Right atrium auricular region (tissue), 2 donors: Measurements from ENCODE around the gene SLC9A9. TPM values are rescaled to one million over a fixed set of nuclear protein-coding genes. Genes with fewer than 3 reads are reported as not detected.
A peak's percentile ranks its signal among the peaks of the same experiment; 100 is the strongest.

Experiments used
- DNase-seq: peaks from one replicate; pipeline ENCODE4 v3.0.0-alpha.2; 2019; ENCODE audit warnings: low spot score
- H3K27ac ChIP-seq, 2 donors: fragments of 200-600 bp; sonication (generic); 1 replicate in 1 of 2; 2 replicates in 1 of 2; pipeline ENCODE4 v1.5.1; 2016 to 2019
- H3K27me3 ChIP-seq, 2 donors: fragments of 200-600 bp; sonication (generic); one replicate each; pipeline versions ENCODE4 v1.5.1 to v1.6.0; 2017 to 2019
- H3K36me3 ChIP-seq: fragments of 200-600 bp; sonication (generic); one replicate; pipeline ENCODE4 v1.5.1; 2016
- H3K4me1 ChIP-seq, 2 donors: fragments of 200-600 bp; sonication (generic); one replicate each; pipeline versions ENCODE4 v1.5.1 to v1.6.0; 2017 to 2019
- H3K4me3 ChIP-seq, 2 donors: fragments of 200-600 bp; sonication (generic); 1 replicate in 1 of 2; 2 replicates in 1 of 2; pipeline ENCODE4 v1.5.1; 2017 to 2019; ENCODE audit warnings: mild to moderate bottlenecking in 1 of 2, moderate library complexity in 1 of 2
- H3K9me3 ChIP-seq, 2 donors: fragments of 200-600 bp; sonication (generic); one replicate each; pipeline ENCODE4 v1.5.1; 2019
- CTCF ChIP-seq, 2 donors: fragments of 200-600 bp; sonication (generic); IDR thresholded peaks; one replicate each; pipeline ENCODE4 v1.5.1; 2019; ENCODE audit warnings: antibody characterized with exemption in 2 of 2
- total RNA-seq, 2 donors: library from RNA; depleted of rRNA; stranded (reverse); fragments of >200 nt; gene quantifications; one replicate each; pipeline ENCODE4 v1.1.0, GENCODE V29; 2016

The SLC9A9 gene
- total RNA-seq, 2 donors from 2014 or later = 3.1 to 4.2 TPM

GRCh38 chr3:143811602-143812001, 36.7 kb downstream of the SLC9A9 start:
- H3K9me3 ChIP-seq = no peaks in the 10 kb centered on the region
- no peak overlapping the region for H3K4me3 ChIP-seq
- no peaks in the 10 kb centered on the region for H3K27me3 ChIP-seq
- no peak for TF ChIP-seq CTCF (IDR thresholded peaks at IDR 0.05)
- peak overlapping the region; percentile 29 to 33 for H3K27ac ChIP-seq
- DNase-seq = peak; percentile 82
- H3K4me1 ChIP-seq = peaks cover 0 to 30% of the 10 kb centered on the region in 2 donors
- no peaks in the 10 kb centered on the region for H3K36me3 ChIP-seq

- DNase-seq = no peak
- no peak for TF ChIP-seq CTCF (IDR thresholded peaks at IDR 0.05)
These were observed 37.4 kb downstream of the SLC9A9 start for GRCh38 chr3:143810953-143811265.

GRCh38 chr3:143810166-143810952, 37.9 kb downstream of the SLC9A9 start:
- Histone ChIP-seq H3K27me3 (no peaks in the 10 kb centered on the region), H3K4me3 (no peak overlapping the region), H3K9me3 (no peaks in the 10 kb centered on the region), H3K4me1 (peaks cover 0 to 30% of the 10 kb centered on the region in 2 donors), H3K27ac (peak overlapping the region; percentile 3 to 33), H3K36me3 (no peaks in the 10 kb centered on the region)
- no peak for TF ChIP-seq CTCF (IDR thresholded peaks at IDR 0.05)
- DNase-seq = no peak

More at GRCh38 chr3:143810953-143811265, 37.4 kb downstream of the SLC9A9 start:
- no peaks in the 10 kb centered on the region for H3K9me3 ChIP-seq
- H3K4me3 ChIP-seq = no peak overlapping the region
- H3K27me3 ChIP-seq = no peaks in the 10 kb centered on the region
- no peaks in the 10 kb centered on the region for H3K36me3 ChIP-seq
- peaks cover 0 to 30% of the 10 kb centered on the region in 2 donors for H3K4me1 ChIP-seq
- H3K27ac ChIP-seq = peak overlapping the region in 1 of 2 donors; percentile 33

GRCh38 chr3:143809121-143809621, 39.1 kb downstream of the SLC9A9 start:
- Histone ChIP-seq H3K9me3 (no peaks in the 10 kb centered on the region), H3K36me3 (no peaks in the 10 kb centered on the region), H3K27me3 (no peaks in the 10 kb centered on the region), H3K4me3 (no peak overlapping the region), H3K4me1 (peaks cover 0 to 30% of the 10 kb centered on the region in 2 donors), H3K27ac (peak overlapping the region; percentile 36 to 61)
- DNase-seq = no peak
- no peak for TF ChIP-seq CTCF (IDR thresholded peaks at IDR 0.05)

- no peak for TF ChIP-seq CTCF (IDR thresholded peaks at IDR 0.05)
- H3K4me3 ChIP-seq = no peak overlapping the region
- H3K27me3 ChIP-seq = no peaks in the 10 kb centered on the region
- H3K4me1 ChIP-seq = peaks cover 0 to 30% of the 10 kb centered on the region in 2 donors
- H3K9me3 ChIP-seq = no peaks in the 10 kb centered on the region
- no peak overlapping the region for H3K27ac ChIP-seq
- no peak for DNase-seq
- no peaks in the 10 kb centered on the region for H3K36me3 ChIP-seq
These were observed 40.2 kb downstream of the SLC9A9 start for GRCh38 chr3:143808030-143808429.
